Measurements from ENCODE around the gene KCNK16.

- no peak for TF ChIP-seq CTCF (IDR thresholded peaks at IDR 0.05; ENCODE audit: insufficient read depth, low read depth, low read length)
- no peak for TF ChIP-seq EZH2 (IDR thresholded peaks at IDR 0.05; ENCODE audit: insufficient read depth, low read length)
These were observed 53.8 kb downstream of the KCNK16 start for GRCh38 chr6:39268721-39269120.

Measured in astrocyte (in vitro differentiated cells and primary cell).